HepG2 (cell line): ENCODE results near the gene SCGB1C2. TPM values are rescaled to one million over a fixed set of nuclear protein-coding genes. Genes with fewer than 3 reads are reported as not detected.

Experiments used
- ATAC-seq: fragments of 200-7000 bp; cut with Tn5 transposase; 3 replicates; pipeline ENCODE4 v1.9.1; 2020; ENCODE audit warnings: mild to moderate bottlenecking, moderate library complexity
- BruUV-seq: library from RNA; stranded (reverse); fragments of 400-500 nt; replicated peaks from 2 replicates; lab custom pipeline; 2021; lab: Mats Ljungman, UMichigan
- CTCF ChIA-PET: fragments of 300-600 bp; formaldehyde crosslinking; extraction: SDS; loops from one replicate; lab custom pipeline; 2021; ENCODE audit warnings: low total read pairs, inconsistent platforms, low intra/inter-chr PET ratio; lab: Yijun Ruan, JAX
- POLR2A ChIA-PET: fragments of 350-600 bp; sonication (Branson Sonifier 250); formaldehyde crosslinking; loops from one replicate; lab custom pipeline; 2020; ENCODE audit warnings: antibody characterized with exemption, inconsistent platforms; lab: Yijun Ruan, JAX
- DNase-seq: peaks from one replicate; pipeline ENCODE4 v3.0.0-alpha.2; 2015; ENCODE audit warnings: low spot score
- FAIRE-seq: peaks from 3 replicates; lab custom pipeline; 2011; peaks lifted over from hg19 to GRCh38; lab: Jason Lieb, UNC
- H2AFZ ChIP-seq: one replicate; pipeline ENCODE4 v1.6.1; 2011; ENCODE audit warnings: low read length, inconsistent platforms
- H3K27ac ChIP-seq: fragments of 300-600 bp; 3 replicates; pipeline ENCODE4 v1.8.0; 2011; ENCODE audit warnings: mixed run types, mild to moderate bottlenecking, mixed read lengths, low read length, inconsistent platforms; ENCODE audit not compliant: insufficient read depth; ENCODE audit errors: extremely low read length
- H3K27me3 ChIP-seq, 2 experiments: fragments of 200-600 bp in 1 of 2; 2 replicates in 1 of 2; 3 replicates in 1 of 2; pipeline versions ENCODE4 v1.6.0 to v1.8.0; 2011; ENCODE audit warnings: low read length in 2 of 2, mild to moderate bottlenecking in 2 of 2, moderate library complexity in 2 of 2, inconsistent platforms in 1 of 2; ENCODE audit not compliant: insufficient read depth in 2 of 2, control insufficient read depth in 1 of 2
- H3K36me3 ChIP-seq, 2 experiments: fragments of 200-600 bp in 1 of 2; replicated peaks in 1 of 2; 2 replicates in 1 of 2; 3 replicates in 1 of 2; pipeline versions ENCODE4 v1.5.1 to v1.8.0; 2011; ENCODE audit warnings: low read length in 2 of 2, inconsistent platforms in 1 of 2; ENCODE audit not compliant: insufficient read depth in 2 of 2, control insufficient read depth in 1 of 2
- H3K4me1 ChIP-seq: 2 replicates; pipeline ENCODE4 v1.5.1; 2012; ENCODE audit warnings: low read length, inconsistent platforms; ENCODE audit not compliant: insufficient read depth
- H3K4me2 ChIP-seq: 2 replicates; pipeline ENCODE4 v1.6.0; 2011; ENCODE audit warnings: low read depth, low read length, inconsistent platforms
- H3K4me3 ChIP-seq, 3 experiments: fragments of 200-600 bp in 1 of 3; sonication (generic), shearing (Covaris generic) in 1 of 3; replicated peaks in 1 of 3; 2 replicates each; pipeline ENCODE4 v1.5.1; 2011 to 2016; ENCODE audit warnings: low read length in 3 of 3, inconsistent platforms in 2 of 3, low read depth in 2 of 3, mild to moderate bottlenecking in 2 of 3, control low read depth in 1 of 3, mixed read lengths in 1 of 3; ENCODE audit not compliant: insufficient read depth in 1 of 3
- H3K79me2 ChIP-seq: one replicate; pipeline ENCODE4 v1.6.1; 2011; ENCODE audit warnings: low read length, inconsistent platforms; ENCODE audit not compliant: insufficient read depth
- H3K9ac ChIP-seq: 2 replicates; pipeline ENCODE4 v1.6.0; 2011; ENCODE audit warnings: mild to moderate bottlenecking, low read depth, low read length, inconsistent platforms; ENCODE audit not compliant: insufficient read depth
- H3K9me3 ChIP-seq: 2 replicates; pipeline ENCODE4 v1.5.1; 2012; ENCODE audit warnings: mild to moderate bottlenecking, low read length
- H4K20me1 ChIP-seq: 2 replicates; pipeline ENCODE4 v1.6.0; 2011; ENCODE audit warnings: inconsistent platforms, mild to moderate bottlenecking, low read length, moderate library complexity; ENCODE audit not compliant: insufficient read depth
- ARHGAP35 ChIP-seq: sonication (generic); formaldehyde crosslinking; IDR thresholded peaks from 2 replicates; pipeline ENCODE4 v1.9.0; 2022; ENCODE audit warnings: mild to moderate bottlenecking, inconsistent platforms, moderate library complexity, missing genetic modification reagents, borderline replicate concordance
- GATA4 ChIP-seq: sonication (generic); IDR thresholded peaks from 2 replicates; pipeline ENCODE4 v1.6.1; 2016; ENCODE audit warnings: antibody characterized with exemption, low read depth, borderline replicate concordance
- GATAD1 ChIP-seq: IDR thresholded peaks from 2 replicates; pipeline ENCODE4 v1.6.1; 2016; ENCODE audit warnings: missing genetic modification reagents, missing compliant biosample characterization
- KDM1A ChIP-seq: IDR thresholded peaks from 2 replicates; pipeline ENCODE4 v1.6.1; 2016; ENCODE audit warnings: missing compliant biosample characterization
- NFYB ChIP-seq: sonication (generic); formaldehyde crosslinking; IDR thresholded peaks from 2 replicates; pipeline ENCODE4 v1.4.0; 2020; ENCODE audit warnings: missing genetic modification reagents
- RARG ChIP-seq: sonication (generic); formaldehyde crosslinking; IDR thresholded peaks from 2 replicates; pipeline ENCODE4 v1.4.0; 2020; ENCODE audit warnings: low read depth, mild to moderate bottlenecking, missing genetic modification reagents
- REPIN1 ChIP-seq: sonication (generic); formaldehyde crosslinking; IDR thresholded peaks from 2 replicates; pipeline ENCODE4 v1.8.0; 2022; ENCODE audit warnings: missing genetic modification reagents, low read depth, mild to moderate bottlenecking, borderline replicate concordance
- SMARCE1 ChIP-seq: fragments of 450-650 bp; IDR thresholded peaks from 2 replicates; pipeline ENCODE4 v1.6.1; 2017; ENCODE audit warnings: borderline replicate concordance
- SP1 ChIP-seq, 2 experiments: fragments of 450-650 bp in 1 of 2; sonication (generic) in 1 of 2; formaldehyde crosslinking in 1 of 2; IDR thresholded peaks; 2 replicates each; pipeline versions ENCODE4 v1.4.0 to v1.6.1; 2016 to 2020; ENCODE audit warnings: missing genetic modification reagents in 1 of 2
- SUZ12 ChIP-seq: fragments of 150-350 bp; IDR thresholded peaks from 2 replicates; pipeline ENCODE4 v1.6.1; 2014; ENCODE audit warnings: low read depth, low read length
- ZFX ChIP-seq: sonication (generic); formaldehyde crosslinking; IDR thresholded peaks from 2 replicates; pipeline ENCODE4 v1.4.0; 2020; ENCODE audit warnings: mild to moderate bottlenecking, low read depth, missing genetic modification reagents, moderate library complexity
- WGBS: methylation state at CpG from one replicate; pipeline ENCODE4 v1.1.6; 2017; ENCODE audit warnings: low lambda C conversion rate; 5-methylcytosine and 5-hydroxymethylcytosine counted together
- in situ Hi-C: cut with HindIII; loops from 2 replicates; pipeline ENCODE4 v1.10.0; 2017; ENCODE audit warnings: low pct_unique_long_range_greater_than_20kb; ENCODE audit not compliant: extremely low pct_ligation_motif_present
- intact Hi-C: fragments of 100-400 bp; cut with micrococcal nuclease; formaldehyde crosslinking; loops from one replicate; pipeline ENCODE4 v1.10.0; 2022; ENCODE audit not compliant: unreplicated experiment
- polyA plus RNA-seq, 8 experiments: library from polyadenylated mRNA; depleted of rRNA in 3 of 8; stranded (reverse) in 7 of 8; unstranded in 1 of 8; fragments of >200 nt; fragmentation: Illumina TruSeq in 4 of 8; extraction: Trizol in 4 of 8; gene quantifications; 2 replicates each; pipeline versions ENCODE4 v1.2.1 to v1.2.3, GENCODE V29; 2011 to 2016; ENCODE audit warnings: low read depth in 4 of 8, missing spikeins in 1 of 8, mixed read lengths in 1 of 8; ENCODE audit not compliant: insufficient read depth in 1 of 8
- total RNA-seq, 5 experiments: library from RNA; depleted of rRNA; stranded (reverse); fragments of >200 nt; fragmentation: Illumina TruSeq; extraction: Trizol; gene quantifications; 2 replicates each; pipeline ENCODE4 v1.2.3, GENCODE V29; 2016; ENCODE audit warnings: low read depth in 1 of 5
- TF ChIP-seq, protein P1 (sequence below): sonication (generic); formaldehyde crosslinking; IDR thresholded peaks from 2 replicates; pipeline ENCODE4 v1.4.0; 2020; ENCODE audit warnings: missing genetic modification reagents
- TF ChIP-seq, protein P2 (sequence below): sonication (generic); formaldehyde crosslinking; IDR thresholded peaks from 2 replicates; pipeline ENCODE4 v1.8.0; 2022; ENCODE audit warnings: mild to moderate bottlenecking, missing genetic modification reagents; ENCODE audit not compliant: insufficient replicate concordance

The SCGB1C2 gene
- total and polyA plus RNA-seq, 2 of the 13 experiments (the other 11 are each of a cell fraction or from before 2014, with no cell fraction given) = not detected

DNA sequence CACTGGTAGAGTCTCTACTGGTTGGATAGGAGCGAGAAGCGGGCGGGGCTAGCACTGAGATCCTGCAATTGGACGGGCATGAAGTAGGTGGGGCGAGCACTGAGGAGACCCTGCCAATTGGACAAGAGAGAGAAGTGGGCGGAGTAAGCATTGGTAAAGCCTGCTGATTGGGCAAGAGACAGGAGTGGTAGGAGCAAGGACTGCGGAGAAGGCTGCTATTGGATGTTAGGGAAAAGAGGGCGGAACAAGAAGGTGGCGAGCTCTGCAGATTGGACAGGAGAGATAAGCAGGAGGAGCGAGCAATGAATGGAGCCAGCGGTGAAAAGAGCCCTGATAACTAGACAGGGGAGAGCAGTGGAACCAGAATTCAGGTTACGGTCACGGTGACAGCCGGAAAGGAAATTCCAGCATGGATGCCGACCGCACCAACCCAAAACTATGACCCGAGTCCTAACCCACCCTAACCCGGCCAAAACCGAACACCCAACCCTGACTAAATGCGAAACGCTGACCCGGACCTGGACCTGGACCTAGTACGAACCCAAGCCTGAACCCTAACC lies 4.8 kb downstream of the SCGB1C2 start:
- intact Hi-C loops = no loop called here
- H4K20me1 ChIP-seq = no peaks in the 10 kb centered on the region; the same call in 1 of the 2 replicates
- H3K27ac ChIP-seq = no peak overlapping the region
- H3K9ac ChIP-seq = no peak overlapping the region
- H2AFZ ChIP-seq = no peak overlapping the region
- DNase-seq = peak; percentile 20
- no peak for FAIRE-seq
- no peaks in the 10 kb centered on the region for H3K79me2 ChIP-seq
- H3K36me3 ChIP-seq = no peaks in the 10 kb centered on the region
- no peak for ATAC-seq
- H3K4me3 ChIP-seq = no peak overlapping the region
- peaks cover 15% of the 10 kb centered on the region for H3K4me1 ChIP-seq
- TF ChIP-seq ARHGAP35 (CRISPR knock-in tag) (no peak), NFYB (CRISPR knock-in tag) (peak; percentile 48), SMARCE1 (no peak)
- H3K9me3 ChIP-seq = no peaks in the 10 kb centered on the region
- BruUV-seq = no TSS peak
- H3K27me3 ChIP-seq = peaks cover 2 to 26% of the 10 kb centered on the region in 2 experiments; a peak in 3 of 5 replicates
- in situ Hi-C loops = no loop called here
- CTCF ChIA-PET = interaction anchor here (3.5 kb wide), 1 partner anchor 167 kb away, joined by 40 read pairs; no protein-coding TSS in a partner anchor
- POLR2A ChIA-PET = no interaction called here
- H3K4me2 ChIP-seq = no peak overlapping the region
- 76% methylated on average over 23 of the region's 23 CpGs for WGBS

DNA sequence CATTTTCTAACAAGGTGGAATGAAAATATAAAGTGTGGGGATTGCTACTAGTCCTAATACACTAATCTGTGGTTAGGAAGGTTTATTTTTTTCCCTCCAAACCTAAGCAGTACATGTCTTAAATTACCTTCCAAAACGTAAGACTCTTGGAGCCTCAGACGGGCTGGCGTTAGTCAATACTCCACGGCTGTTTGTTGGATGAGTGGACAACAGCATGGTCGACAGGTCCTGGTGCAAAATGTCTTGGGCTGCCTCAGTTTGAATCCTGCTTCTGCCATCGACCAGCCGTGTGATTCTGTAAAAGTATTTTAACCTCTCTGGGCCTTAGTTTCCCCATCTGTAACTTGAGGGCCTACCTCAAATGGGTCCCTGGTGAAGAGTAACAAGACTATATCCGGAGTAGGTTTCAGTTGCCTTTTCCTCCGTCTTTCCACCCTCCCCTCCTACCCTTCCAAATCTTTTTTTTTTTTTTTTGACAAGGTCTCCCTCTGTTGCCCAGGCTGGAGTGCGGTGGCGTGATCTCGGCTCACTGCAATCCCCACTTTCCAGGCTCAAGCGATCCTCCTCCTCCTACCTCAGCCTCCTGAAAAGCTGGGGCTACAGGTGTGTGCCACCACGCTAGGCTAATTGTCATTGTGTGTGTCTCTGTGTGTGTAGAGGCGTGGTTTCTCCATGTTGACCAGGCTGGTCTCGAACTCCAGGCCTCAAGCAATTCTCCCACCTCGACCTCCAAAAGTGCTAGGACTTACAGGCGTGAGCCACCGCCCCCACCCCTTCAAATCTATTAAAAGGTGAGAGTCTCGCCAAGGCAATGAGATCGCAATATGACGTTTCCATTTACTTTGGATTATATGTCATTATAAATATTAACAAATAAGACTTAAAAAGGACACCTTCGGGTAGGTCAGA lies 5.8 kb downstream of the SCGB1C2 start:
- ATAC-seq (no peak), FAIRE-seq (no peak), DNase-seq (no peak)
- intact Hi-C loops = no loop called here
- in situ Hi-C loops = no loop called here
- BruUV-seq = no TSS peak
- CTCF ChIA-PET = interaction anchor here (1.8 to 3.5 kb wide), 3 partner anchors 21 to 557 kb away, joined by 7 to 40 read pairs (median 13); no protein-coding TSS in a partner anchor
- Histone ChIP-seq H3K27me3 (peaks cover 2 to 26% of the 10 kb centered on the region in 2 experiments; a peak in 3 of 5 replicates), H3K27ac (no peak overlapping the region), H3K9ac (no peak overlapping the region), H3K4me2 (peak overlapping the region; percentile 47; the same call in 1 of the 2 replicates), H3K36me3 (no peaks in the 10 kb centered on the region), H3K79me2 (no peaks in the 10 kb centered on the region), H3K4me1 (peaks cover 22% of the 10 kb centered on the region), H3K9me3 (no peaks in the 10 kb centered on the region), H4K20me1 (no peaks in the 10 kb centered on the region; the same call in 1 of the 2 replicates), H2AFZ (no peak overlapping the region), H3K4me3 (no peak overlapping the region; a peak in 1 of 6 replicates)
- POLR2A ChIA-PET = no interaction called here
- TF ChIP-seq, protein P1, sequence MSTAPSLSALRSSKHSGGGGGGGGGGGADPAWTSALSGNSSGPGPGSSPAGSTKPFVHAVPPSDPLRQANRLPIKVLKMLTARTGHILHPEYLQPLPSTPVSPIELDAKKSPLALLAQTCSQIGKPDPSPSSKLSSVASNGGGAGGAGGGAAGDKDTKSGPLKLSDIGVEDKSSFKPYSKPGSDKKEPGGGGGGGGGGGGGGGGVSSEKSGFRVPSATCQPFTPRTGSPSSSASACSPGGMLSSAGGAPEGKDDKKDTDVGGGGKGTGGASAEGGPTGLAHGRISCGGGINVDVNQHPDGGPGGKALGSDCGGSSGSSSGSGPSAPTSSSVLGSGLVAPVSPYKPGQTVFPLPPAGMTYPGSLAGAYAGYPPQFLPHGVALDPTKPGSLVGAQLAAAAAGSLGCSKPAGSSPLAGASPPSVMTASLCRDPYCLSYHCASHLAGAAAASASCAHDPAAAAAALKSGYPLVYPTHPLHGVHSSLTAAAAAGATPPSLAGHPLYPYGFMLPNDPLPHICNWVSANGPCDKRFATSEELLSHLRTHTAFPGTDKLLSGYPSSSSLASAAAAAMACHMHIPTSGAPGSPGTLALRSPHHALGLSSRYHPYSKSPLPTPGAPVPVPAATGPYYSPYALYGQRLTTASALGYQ = no peak
- no peak for TF ChIP-seq ZFX
- TF ChIP-seq RARG (CRISPR knock-in tag) = no peak
- no peak for TF ChIP-seq GATA4
- TF ChIP-seq, protein P2, sequence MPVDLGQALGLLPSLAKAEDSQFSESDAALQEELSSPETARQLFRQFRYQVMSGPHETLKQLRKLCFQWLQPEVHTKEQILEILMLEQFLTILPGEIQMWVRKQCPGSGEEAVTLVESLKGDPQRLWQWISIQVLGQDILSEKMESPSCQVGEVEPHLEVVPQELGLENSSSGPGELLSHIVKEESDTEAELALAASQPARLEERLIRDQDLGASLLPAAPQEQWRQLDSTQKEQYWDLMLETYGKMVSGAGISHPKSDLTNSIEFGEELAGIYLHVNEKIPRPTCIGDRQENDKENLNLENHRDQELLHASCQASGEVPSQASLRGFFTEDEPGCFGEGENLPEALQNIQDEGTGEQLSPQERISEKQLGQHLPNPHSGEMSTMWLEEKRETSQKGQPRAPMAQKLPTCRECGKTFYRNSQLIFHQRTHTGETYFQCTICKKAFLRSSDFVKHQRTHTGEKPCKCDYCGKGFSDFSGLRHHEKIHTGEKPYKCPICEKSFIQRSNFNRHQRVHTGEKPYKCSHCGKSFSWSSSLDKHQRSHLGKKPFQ (CRISPR knock-in tag) = no peak
- TF ChIP-seq SUZ12 = no peak
- TF ChIP-seq KDM1A (CRISPR knock-in tag) = no peak
- no peak for TF ChIP-seq SP1 (IDR thresholded peaks at IDR 0.05)
- TF ChIP-seq SP1 (CRISPR knock-in tag; IDR thresholded peaks at IDR 0.05) = no peak
- no peak for TF ChIP-seq GATAD1 (CRISPR knock-in tag)
- TF ChIP-seq REPIN1 = no peak
- WGBS = 49% methylated on average over 23 of the region's 23 CpGs
